ENCODE measurements around the gene ZNF365. TPM values are rescaled to one million over a fixed set of nuclear protein-coding genes. Genes with fewer than 3 reads are reported as not detected.

Gene ZNF365
- total and polyA plus RNA-seq, 7 experiments from 2014 or later = 0.08 to 2.9 (median 0.28) TPM; not detected in 3

DNA sequence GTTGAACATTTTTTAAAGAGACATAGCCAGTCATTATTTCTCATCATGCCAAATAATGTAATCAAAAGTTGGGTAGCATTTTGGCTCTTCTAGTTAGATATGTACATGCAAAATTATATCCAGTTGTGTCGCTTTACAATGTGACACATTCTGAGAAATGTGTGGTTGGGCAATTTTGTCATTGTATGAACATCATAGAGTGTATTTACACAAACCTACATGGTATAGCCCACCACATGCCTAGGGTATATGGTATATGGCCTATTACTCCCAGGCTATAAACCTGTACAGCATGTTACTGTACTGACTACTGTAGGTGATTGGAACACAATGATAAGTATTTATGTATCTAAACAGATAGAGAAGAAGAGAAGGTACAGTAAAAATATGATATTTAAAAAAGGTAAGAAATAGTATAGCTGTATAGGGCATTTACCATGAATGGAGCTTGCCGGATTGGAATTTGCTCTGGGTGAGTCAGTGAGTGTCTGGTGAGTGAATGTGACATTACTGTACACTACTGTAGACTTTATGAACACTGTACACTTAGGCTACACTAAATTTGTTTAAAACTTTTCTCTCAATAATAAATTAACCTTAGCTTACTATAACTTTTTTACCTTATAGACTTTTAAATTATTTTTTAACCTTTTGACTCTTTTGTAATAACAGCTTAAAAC lies 16.5 kb downstream of the ZNF365 start:
- POLR2A ChIA-PET = interaction anchor here (1.0 kb wide), 1 partner anchor 448 kb away, joined by 3 read pairs; no protein-coding TSS in a partner anchor

DNA sequence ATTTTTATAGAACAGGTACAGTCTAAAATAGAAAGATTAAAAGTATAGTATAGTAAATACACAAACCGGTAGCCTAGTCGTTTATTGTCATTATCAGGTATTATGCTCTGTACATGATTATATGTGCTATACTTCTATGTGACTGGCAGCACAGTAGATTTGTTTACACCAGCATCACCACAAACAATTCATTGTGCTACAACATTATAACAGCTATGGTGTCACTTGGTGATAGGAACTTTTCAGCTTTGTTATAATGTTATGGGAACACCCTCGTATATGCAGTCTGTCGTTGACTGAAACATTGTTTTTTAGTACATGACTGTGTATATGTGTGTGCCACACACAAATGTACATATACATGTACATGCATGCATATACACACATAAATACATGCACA lies 19.1 kb downstream of the ZNF365 start:
- no peak overlapping the region for H3K27ac Mint-ChIP-seq
- Histone ChIP-seq H3K27me3 (ENCODE audit: control insufficient read depth in 2 of 2, insufficient read depth in 2 of 2, low read length in 2 of 2) (no peaks in the 10 kb centered on the region), H3K27ac (ENCODE audit: low read depth, low read length) (no peak overlapping the region), H3K36me3 (ENCODE audit: control insufficient read depth in 2 of 3, insufficient read depth in 3 of 3, low read length in 3 of 3) (no peaks in the 10 kb centered on the region), H3K9me3 (ENCODE audit: control insufficient read depth in 2 of 3, low read length in 3 of 3) (no peaks in the 10 kb centered on the region), H3K4me1 (ENCODE audit: control insufficient read depth in 2 of 2, insufficient read depth in 2 of 2, low read length in 2 of 2) (no peaks in the 10 kb centered on the region), H3K4me3 (ENCODE audit: low read length) (no peak overlapping the region)
- ATAC-seq (no peak), DNase-seq (no peak)
- peaks cover 0 to 12% (median 4%) of the 10 kb centered on the region in 5 donors for H3K27me3 Mint-ChIP-seq
- no peak overlapping the region for H3K4me3 Mint-ChIP-seq
- H3K36me3 Mint-ChIP-seq = no peaks in the 10 kb centered on the region
- ChIA-PET POLR2A (no interaction called here), CTCF (no interaction called here)
- intact Hi-C loops (cut with micrococcal nuclease) = no loop called here
- H3K4me1 Mint-ChIP-seq = no peaks in the 10 kb centered on the region
- H3K9me3 Mint-ChIP-seq = peaks cover 0 to 3% (median 0%) of the 10 kb centered on the region in 11 donors

More for the DNA sequence above, 16.5 kb downstream of the ZNF365 start:
- intact Hi-C loops (cut with micrococcal nuclease) = no loop called here
- H3K4me1 ChIP-seq (ENCODE audit: control insufficient read depth in 2 of 2, insufficient read depth in 2 of 2, low read length in 2 of 2) = peaks cover 0 to 3% of the 10 kb centered on the region in 2 donors
- no peak overlapping the region for H3K27ac Mint-ChIP-seq
- no peaks in the 10 kb centered on the region for H3K9me3 ChIP-seq (ENCODE audit: control insufficient read depth in 2 of 3, low read length in 3 of 3)
- H3K9me3 Mint-ChIP-seq = peaks cover 0 to 5% (median 0%) of the 10 kb centered on the region in 11 donors
- DNase-seq (no peak), ATAC-seq (no peak)
- peaks cover 0 to 2% (median 0%) of the 10 kb centered on the region in 5 donors for H3K36me3 Mint-ChIP-seq
- peaks cover 0 to 17% (median 4%) of the 10 kb centered on the region in 5 donors for H3K27me3 Mint-ChIP-seq
- H3K27me3 ChIP-seq (ENCODE audit: control insufficient read depth in 2 of 2, insufficient read depth in 2 of 2, low read length in 2 of 2) = no peaks in the 10 kb centered on the region
- H3K4me1 Mint-ChIP-seq = no peaks in the 10 kb centered on the region
- CTCF ChIA-PET = no interaction called here
- no peak overlapping the region for H3K4me3 ChIP-seq (ENCODE audit: low read length)
- H3K4me3 Mint-ChIP-seq = no peak overlapping the region
- no peak overlapping the region for H3K27ac ChIP-seq (ENCODE audit: low read depth, low read length)
- no peaks in the 10 kb centered on the region for H3K36me3 ChIP-seq (ENCODE audit: control insufficient read depth in 2 of 3, insufficient read depth in 3 of 3, low read length in 3 of 3)

DNA sequence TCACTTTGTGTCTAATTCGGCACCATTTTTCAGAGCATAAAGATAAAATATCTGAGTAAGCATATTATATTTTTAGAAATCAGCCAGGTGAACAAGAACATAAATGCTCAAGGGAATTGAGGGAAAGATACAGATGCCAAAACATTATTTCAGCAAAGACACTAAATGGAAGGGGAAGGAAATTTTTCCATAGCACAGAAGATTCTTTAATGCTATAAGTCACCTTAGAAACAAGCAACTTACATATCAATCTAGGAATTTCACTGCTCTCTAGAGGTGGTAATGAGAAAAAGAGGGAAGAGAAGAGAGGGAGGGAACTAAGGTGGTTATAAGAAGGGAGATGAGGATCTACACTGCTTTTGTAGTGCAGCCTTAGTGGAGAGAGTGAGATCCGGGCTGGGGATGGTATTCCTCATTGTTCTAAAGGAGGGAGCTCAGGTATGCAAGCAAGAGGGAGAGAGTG lies 20.4 kb downstream of the ZNF365 start:
- intact Hi-C loops (cut with micrococcal nuclease) = no loop called here
- H3K27ac Mint-ChIP-seq = no peak overlapping the region
- H3K9me3 ChIP-seq (ENCODE audit: control insufficient read depth in 2 of 3, low read length in 3 of 3) = no peaks in the 10 kb centered on the region
- H3K27ac ChIP-seq (ENCODE audit: low read depth, low read length) = no peak overlapping the region
- peaks cover 0 to 12% (median 4%) of the 10 kb centered on the region in 5 donors for H3K27me3 Mint-ChIP-seq
- H3K4me3 ChIP-seq (ENCODE audit: low read length) = no peak overlapping the region
- H3K27me3 ChIP-seq (ENCODE audit: control insufficient read depth in 2 of 2, insufficient read depth in 2 of 2, low read length in 2 of 2) = no peaks in the 10 kb centered on the region
- no peaks in the 10 kb centered on the region for H3K36me3 Mint-ChIP-seq
- no peaks in the 10 kb centered on the region for H3K36me3 ChIP-seq (ENCODE audit: control insufficient read depth in 2 of 3, insufficient read depth in 3 of 3, low read length in 3 of 3)
- H3K4me1 ChIP-seq (ENCODE audit: control insufficient read depth in 2 of 2, insufficient read depth in 2 of 2, low read length in 2 of 2) = no peaks in the 10 kb centered on the region
- peaks cover 0 to 3% (median 0%) of the 10 kb centered on the region in 11 donors for H3K9me3 Mint-ChIP-seq
- H3K4me3 Mint-ChIP-seq = no peak overlapping the region
- H3K4me1 Mint-ChIP-seq = no peaks in the 10 kb centered on the region
- POLR2A ChIA-PET = no interaction called here
- CTCF ChIA-PET = interaction anchor here (0.7 kb wide), 1 partner anchor 36 kb away, joined by 3 read pairs; no protein-coding TSS in a partner anchor
- ATAC-seq = no peak
- no peak for DNase-seq

DNA sequence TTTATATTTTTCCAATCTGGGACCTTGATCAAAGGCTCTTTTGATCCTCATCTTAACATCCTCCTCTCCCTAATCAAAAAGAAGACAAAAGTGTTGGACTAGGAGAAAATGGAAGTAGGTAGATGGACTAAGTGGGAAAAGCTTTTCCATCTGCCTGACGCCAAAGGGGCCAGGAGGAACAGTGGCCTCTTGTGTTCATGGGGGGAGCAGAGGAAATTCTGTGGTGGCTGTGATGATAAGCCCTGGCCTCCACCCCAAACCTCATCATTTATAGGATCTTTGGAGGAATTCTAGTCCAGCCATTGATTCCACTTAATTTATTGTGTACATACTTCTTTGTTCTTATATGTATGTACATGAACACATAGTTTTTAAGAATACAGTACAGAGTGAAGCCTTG lies 21.7 kb downstream of the ZNF365 start:
- no peak overlapping the region for H3K4me3 Mint-ChIP-seq
- H3K27me3 ChIP-seq (ENCODE audit: control insufficient read depth in 2 of 2, insufficient read depth in 2 of 2, low read length in 2 of 2) = no peaks in the 10 kb centered on the region
- H3K36me3 ChIP-seq (ENCODE audit: control insufficient read depth in 2 of 3, insufficient read depth in 3 of 3, low read length in 3 of 3) = no peaks in the 10 kb centered on the region
- peaks cover 0 to 12% (median 4%) of the 10 kb centered on the region in 5 donors for H3K27me3 Mint-ChIP-seq
- POLR2A ChIA-PET = no interaction called here
- no peaks in the 10 kb centered on the region for H3K36me3 Mint-ChIP-seq
- no peaks in the 10 kb centered on the region for H3K4me1 ChIP-seq (ENCODE audit: control insufficient read depth in 2 of 2, insufficient read depth in 2 of 2, low read length in 2 of 2)
- H3K9me3 ChIP-seq (ENCODE audit: control insufficient read depth in 2 of 3, low read length in 3 of 3) = no peaks in the 10 kb centered on the region
- intact Hi-C loops (cut with micrococcal nuclease) = no loop called here
- CTCF ChIA-PET = no interaction called here
- DNase-seq (no peak), ATAC-seq (no peak)
- H3K4me1 Mint-ChIP-seq = no peaks in the 10 kb centered on the region
- no peak overlapping the region for H3K27ac Mint-ChIP-seq
- peaks cover 0 to 3% (median 0%) of the 10 kb centered on the region in 11 donors for H3K9me3 Mint-ChIP-seq
- H3K27ac ChIP-seq (ENCODE audit: low read depth, low read length) = no peak overlapping the region
- H3K4me3 ChIP-seq (ENCODE audit: low read length) = no peak overlapping the region

DNA sequence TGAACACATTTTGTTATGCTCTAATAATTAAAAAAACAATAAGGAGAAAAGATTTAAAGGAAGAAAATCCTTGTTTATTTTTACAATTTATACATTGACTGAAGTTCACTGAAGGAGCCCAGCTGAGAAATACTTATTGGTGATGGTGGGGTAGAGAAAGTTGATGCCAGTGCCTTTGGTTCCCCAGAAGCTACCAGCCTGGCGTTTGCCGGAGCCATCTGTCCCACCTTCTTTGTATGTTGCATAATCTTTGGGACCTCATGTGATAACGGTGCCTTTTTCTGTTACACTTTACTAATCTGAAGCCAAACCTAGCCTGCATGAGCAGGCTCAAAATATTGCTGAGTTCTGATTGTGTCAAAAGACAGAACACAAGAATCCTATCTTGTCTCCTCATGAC lies 22.7 kb downstream of the ZNF365 start:
- H3K36me3 ChIP-seq (ENCODE audit: control insufficient read depth in 2 of 3, insufficient read depth in 3 of 3, low read length in 3 of 3) = no peaks in the 10 kb centered on the region
- DNase-seq (no peak), ATAC-seq (no peak)
- no peaks in the 10 kb centered on the region for H3K4me1 Mint-ChIP-seq
- H3K9me3 Mint-ChIP-seq = peaks cover 0 to 3% (median 0%) of the 10 kb centered on the region in 11 donors
- H3K27ac Mint-ChIP-seq = no peak overlapping the region
- POLR2A ChIA-PET = no interaction called here
- no peaks in the 10 kb centered on the region for H3K9me3 ChIP-seq (ENCODE audit: control insufficient read depth in 2 of 3, low read length in 3 of 3)
- peaks cover 0 to 12% (median 4%) of the 10 kb centered on the region in 5 donors for H3K27me3 Mint-ChIP-seq
- no peak overlapping the region for H3K4me3 Mint-ChIP-seq
- no peaks in the 10 kb centered on the region for H3K4me1 ChIP-seq (ENCODE audit: control insufficient read depth in 2 of 2, insufficient read depth in 2 of 2, low read length in 2 of 2)
- intact Hi-C loops (cut with micrococcal nuclease) = no loop called here
- no peaks in the 10 kb centered on the region for H3K36me3 Mint-ChIP-seq
- CTCF ChIA-PET = no interaction called here
- H3K27ac ChIP-seq (ENCODE audit: low read depth, low read length) = no peak overlapping the region
- no peaks in the 10 kb centered on the region for H3K27me3 ChIP-seq (ENCODE audit: control insufficient read depth in 2 of 2, insufficient read depth in 2 of 2, low read length in 2 of 2)
- no peak overlapping the region for H3K4me3 ChIP-seq (ENCODE audit: low read length)

DNA sequence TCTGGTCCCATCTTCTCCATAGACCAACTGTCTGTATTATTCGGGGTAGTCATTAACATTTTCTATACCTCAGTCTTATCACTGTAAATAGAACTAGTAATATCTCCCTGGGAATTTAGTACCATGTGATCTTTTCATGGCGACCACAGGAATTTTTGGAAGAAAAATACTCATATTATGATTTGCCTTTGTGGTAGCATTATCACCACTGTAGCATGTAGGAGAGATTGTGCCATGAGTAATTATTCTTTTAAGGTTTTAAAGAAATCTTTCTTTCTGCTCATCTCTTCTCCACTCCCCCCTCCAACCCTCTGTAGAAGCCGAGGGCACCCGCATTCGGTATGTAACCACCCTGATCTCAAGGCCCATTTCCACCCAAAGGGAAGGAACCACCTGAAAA lies 25.0 kb downstream of the ZNF365 start:
- H3K4me3 ChIP-seq (ENCODE audit: low read length) = no peak overlapping the region
- H3K27me3 Mint-ChIP-seq = peaks cover 5 to 13% (median 7%) of the 10 kb centered on the region in 5 donors
- peaks cover 0 to 1% (median 0%) of the 10 kb centered on the region in 7 donors for H3K4me1 Mint-ChIP-seq
- no peaks in the 10 kb centered on the region for H3K9me3 Mint-ChIP-seq
- intact Hi-C loops (cut with micrococcal nuclease) = no loop called here
- H3K27me3 ChIP-seq (ENCODE audit: control insufficient read depth in 2 of 2, insufficient read depth in 2 of 2, low read length in 2 of 2) = no peaks in the 10 kb centered on the region
- no peaks in the 10 kb centered on the region for H3K4me1 ChIP-seq (ENCODE audit: control insufficient read depth in 2 of 2, insufficient read depth in 2 of 2, low read length in 2 of 2)
- H3K36me3 ChIP-seq (ENCODE audit: control insufficient read depth in 2 of 3, insufficient read depth in 3 of 3, low read length in 3 of 3) = no peaks in the 10 kb centered on the region
- H3K4me3 Mint-ChIP-seq = no peak overlapping the region
- H3K9me3 ChIP-seq (ENCODE audit: control insufficient read depth in 2 of 3, low read length in 3 of 3) = no peaks in the 10 kb centered on the region
- H3K27ac Mint-ChIP-seq = no peak overlapping the region
- ATAC-seq = no peak
- H3K27ac ChIP-seq (ENCODE audit: low read depth, low read length) = no peak overlapping the region
- POLR2A ChIA-PET = no interaction called here
- CTCF ChIA-PET = no interaction called here
- DNase-seq = no peak
- no peaks in the 10 kb centered on the region for H3K36me3 Mint-ChIP-seq

DNA sequence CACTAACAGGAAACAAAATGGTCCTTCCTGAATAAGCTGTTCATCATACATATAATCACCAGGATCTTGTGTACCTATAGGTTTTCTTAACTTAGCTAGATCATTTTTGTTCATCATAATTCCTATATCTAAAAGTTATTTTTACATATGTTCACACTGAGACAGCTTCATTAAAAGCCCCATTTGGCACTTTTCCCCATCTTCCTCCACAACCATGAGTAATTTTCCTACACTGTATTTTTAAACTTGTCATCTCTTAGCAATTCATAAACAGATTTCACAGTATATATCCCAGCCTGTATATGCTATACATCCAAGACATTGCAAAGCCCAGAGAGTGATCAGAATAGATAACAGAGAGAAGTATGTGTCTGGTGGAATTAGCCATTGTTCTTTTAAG lies 28.3 kb downstream of the ZNF365 start:
- H3K9me3 ChIP-seq (ENCODE audit: control insufficient read depth in 2 of 3, low read length in 3 of 3) = peaks cover 0 to 3% (median 0%) of the 10 kb centered on the region in 3 experiments
- Mint-ChIP-seq H3K4me3 (no peak overlapping the region), H3K27ac (no peak overlapping the region), H3K9me3 (peaks cover 1 to 4% (median 4%) of the 10 kb centered on the region in 11 donors), H3K27me3 (peaks cover 0 to 18% (median 8%) of the 10 kb centered on the region in 5 donors), H3K4me1 (peaks cover 0 to 3% (median 0%) of the 10 kb centered on the region in 7 donors), H3K36me3 (peaks cover 0 to 3% (median 0%) of the 10 kb centered on the region in 5 donors)
- ChIA-PET CTCF (no interaction called here), POLR2A (no interaction called here)
- H3K36me3 ChIP-seq (ENCODE audit: control insufficient read depth in 2 of 3, insufficient read depth in 3 of 3, low read length in 3 of 3) = no peaks in the 10 kb centered on the region
- no peaks in the 10 kb centered on the region for H3K27me3 ChIP-seq (ENCODE audit: control insufficient read depth in 2 of 2, insufficient read depth in 2 of 2, low read length in 2 of 2)
- no peak for DNase-seq
- intact Hi-C loops (cut with micrococcal nuclease) = no loop called here
- H3K4me1 ChIP-seq (ENCODE audit: control insufficient read depth in 2 of 2, insufficient read depth in 2 of 2, low read length in 2 of 2) = no peaks in the 10 kb centered on the region
- no peak for ATAC-seq
- H3K4me3 ChIP-seq (ENCODE audit: low read length) = no peak overlapping the region
- H3K27ac ChIP-seq (ENCODE audit: low read depth, low read length) = no peak overlapping the region

Data from naive thymus-derived CD4-positive, alpha-beta T cell (primary cell).